PC-3 (cell line): Measurements from ENCODE around the gene LOC101059915.

Experiments
- ATAC-seq: fragments of 200-7000 bp; cut with Tn5 transposase; 2 replicates; pipeline ENCODE4 v1.9.1; 2020; ENCODE audit warnings: mild to moderate bottlenecking, moderate library complexity
- BruUV-seq: library from RNA; stranded (reverse); fragments of 400-500 nt; replicated peaks from 2 replicates; lab custom pipeline; 2021; lab: Mats Ljungman, UMichigan
- CTCF ChIA-PET: fragments of 300-600 bp; sonication (Branson Sonifier 250); formaldehyde crosslinking; loops from one replicate; lab custom pipeline; 2022; ENCODE audit warnings: antibody characterized with exemption; lab: Charles Lee
- POLR2A ChIA-PET: fragments of 300-600 bp; sonication (Branson Sonifier 250); formaldehyde crosslinking; loops from one replicate; lab custom pipeline; 2022; ENCODE audit warnings: antibody characterized with exemption; ENCODE audit not compliant: unreplicated experiment; lab: Charles Lee
- DNase-seq: peaks from one replicate; pipeline ENCODE4 v3.0.0-alpha.2; 2015
- H2AFZ ChIP-seq: fragments of 300-600 bp; sonication (generic); 2 replicates; pipeline ENCODE4 v1.6.0; 2016; ENCODE audit warnings: antibody characterized with exemption, low read length
- H3F3A ChIP-seq: fragments of 300-600 bp; sonication (generic); one replicate; pipeline ENCODE4 v1.6.0; 2017; ENCODE audit warnings: antibody characterized with exemption, low read length, control low read depth, mild to moderate bottlenecking; ENCODE audit not compliant: unreplicated experiment
- H3K27ac ChIP-seq: fragments of 300-600 bp; sonication (generic); 2 replicates; pipeline ENCODE4 v1.5.1; 2016; ENCODE audit warnings: mild to moderate bottlenecking, low read length
- H3K27me3 ChIP-seq: fragments of 300-600 bp; sonication (generic); 2 replicates; pipeline ENCODE4 v1.6.1; 2016; ENCODE audit warnings: low read length, mixed read lengths
- H3K36me3 ChIP-seq: fragments of 300-600 bp; sonication (generic); 2 replicates; pipeline ENCODE4 v1.6.1; 2016; ENCODE audit warnings: low read depth, mixed run types, low read length, mixed read lengths
- H3K4me1 ChIP-seq: fragments of 300-600 bp; sonication (generic); 2 replicates; pipeline ENCODE4 v1.5.1; 2016; ENCODE audit warnings: low read length; ENCODE audit not compliant: insufficient read depth
- H3K4me2 ChIP-seq: fragments of 300-600 bp; sonication (generic); 2 replicates; pipeline ENCODE4 v1.6.0; 2016; ENCODE audit warnings: low read length
- H3K4me3 ChIP-seq: fragments of 300-600 bp; sonication (generic); 2 replicates; pipeline ENCODE4 v1.5.1; 2016; ENCODE audit warnings: mild to moderate bottlenecking, low read length, mixed read lengths
- H3K79me2 ChIP-seq: fragments of 300-600 bp; sonication (generic); 2 replicates; pipeline ENCODE4 v1.6.1; 2017; ENCODE audit warnings: low read length, mixed read lengths
- H3K9ac ChIP-seq: fragments of 300-600 bp; sonication (generic); 2 replicates; pipeline ENCODE4 v1.6.0; 2016; ENCODE audit warnings: mild to moderate bottlenecking, low read length
- H3K9me2 ChIP-seq: fragments of 300-600 bp; sonication (generic); replicated peaks from 2 replicates; pipeline ENCODE4 v1.6.1; 2016; ENCODE audit warnings: mixed run types, low read length, mixed read lengths
- H3K9me3 ChIP-seq: fragments of 300-600 bp; sonication (generic); 2 replicates; pipeline ENCODE4 v1.6.1; 2016; ENCODE audit warnings: low read length, mixed read lengths
- H4K20me1 ChIP-seq: fragments of 300-600 bp; sonication (generic); 2 replicates; pipeline ENCODE4 v1.6.1; 2016; ENCODE audit warnings: low read length, mixed read lengths
- EZH2 ChIP-seq: fragments of 300-600 bp; sonication (generic); IDR thresholded peaks from one replicate; pipeline ENCODE4 v1.6.1; 2017; ENCODE audit warnings: antibody characterized with exemption, mild to moderate bottlenecking, low read length; ENCODE audit not compliant: unreplicated experiment
- EZH2phosphoT487 ChIP-seq: fragments of 300-600 bp; sonication (generic); IDR thresholded peaks from 2 replicates; pipeline ENCODE4 v1.6.1; 2018; ENCODE audit warnings: mild to moderate bottlenecking, antibody characterized with exemption, low read length, borderline replicate concordance
- intact Hi-C: fragments of 100-400 bp; cut with micrococcal nuclease; formaldehyde crosslinking; loops from 2 replicates; pipeline ENCODE4 v1.9.0; 2023
- TF ChIP-seq, protein P1 (sequence below): fragments of 300-600 bp; sonication (generic); conservative IDR thresholded peaks from 2 replicates; pipeline ENCODE4 v1.5.1; 2017; ENCODE audit warnings: antibody characterized with exemption, low read depth, mild to moderate bottlenecking, low read length

The LOC101059915 gene

DNA sequence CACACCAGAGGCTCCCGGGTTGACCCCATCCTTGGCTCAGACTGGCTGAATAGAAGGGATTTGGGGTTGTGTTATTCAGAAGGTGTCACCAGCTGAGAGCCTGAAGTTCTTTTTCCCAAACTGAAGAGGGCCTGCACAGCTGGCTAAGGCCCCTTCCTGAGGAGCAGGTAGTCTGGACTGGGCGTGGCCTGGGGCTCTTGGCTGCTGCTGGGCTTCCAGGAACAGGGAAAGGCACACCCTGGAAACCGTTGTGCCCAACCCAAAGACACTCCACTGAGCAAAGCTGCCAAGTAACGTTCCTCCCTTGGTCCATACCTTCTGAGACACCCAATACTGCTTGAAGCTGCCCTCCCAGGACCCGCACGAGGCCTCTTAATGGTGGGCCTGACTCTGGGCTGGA lies 40.8 kb upstream of the LOC101059915 start:
- TF ChIP-seq EZH2phosphoT487 (no peak), EZH2 (no peak)
- TF ChIP-seq, protein P1, sequence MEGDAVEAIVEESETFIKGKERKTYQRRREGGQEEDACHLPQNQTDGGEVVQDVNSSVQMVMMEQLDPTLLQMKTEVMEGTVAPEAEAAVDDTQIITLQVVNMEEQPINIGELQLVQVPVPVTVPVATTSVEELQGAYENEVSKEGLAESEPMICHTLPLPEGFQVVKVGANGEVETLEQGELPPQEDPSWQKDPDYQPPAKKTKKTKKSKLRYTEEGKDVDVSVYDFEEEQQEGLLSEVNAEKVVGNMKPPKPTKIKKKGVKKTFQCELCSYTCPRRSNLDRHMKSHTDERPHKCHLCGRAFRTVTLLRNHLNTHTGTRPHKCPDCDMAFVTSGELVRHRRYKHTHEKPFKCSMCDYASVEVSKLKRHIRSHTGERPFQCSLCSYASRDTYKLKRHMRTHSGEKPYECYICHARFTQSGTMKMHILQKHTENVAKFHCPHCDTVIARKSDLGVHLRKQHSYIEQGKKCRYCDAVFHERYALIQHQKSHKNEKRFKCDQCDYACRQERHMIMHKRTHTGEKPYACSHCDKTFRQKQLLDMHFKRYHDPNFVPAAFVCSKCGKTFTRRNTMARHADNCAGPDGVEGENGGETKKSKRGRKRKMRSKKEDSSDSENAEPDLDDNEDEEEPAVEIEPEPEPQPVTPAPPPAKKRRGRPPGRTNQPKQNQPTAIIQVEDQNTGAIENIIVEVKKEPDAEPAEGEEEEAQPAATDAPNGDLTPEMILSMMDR = no peak
- Histone ChIP-seq H3K4me3 (no peak overlapping the region), H3F3A (no peaks in the 10 kb centered on the region), H3K9ac (no peak overlapping the region), H3K36me3 (no peaks in the 10 kb centered on the region), H2AFZ (no peak overlapping the region), H3K27ac (no peak overlapping the region), H3K4me1 (peaks cover 13% of the 10 kb centered on the region), H3K9me2 (no peaks in the 10 kb centered on the region), H3K4me2 (no peak overlapping the region), H3K9me3 (no peaks in the 10 kb centered on the region), H4K20me1 (no peaks in the 10 kb centered on the region), H3K27me3 (no peaks in the 10 kb centered on the region), H3K79me2 (no peaks in the 10 kb centered on the region)
- no peak for ATAC-seq
- intact Hi-C loops = no loop called here
- ChIA-PET POLR2A (no interaction called here), CTCF (no interaction called here)
- DNase-seq = no peak
- BruUV-seq = no TSS peak

DNA sequence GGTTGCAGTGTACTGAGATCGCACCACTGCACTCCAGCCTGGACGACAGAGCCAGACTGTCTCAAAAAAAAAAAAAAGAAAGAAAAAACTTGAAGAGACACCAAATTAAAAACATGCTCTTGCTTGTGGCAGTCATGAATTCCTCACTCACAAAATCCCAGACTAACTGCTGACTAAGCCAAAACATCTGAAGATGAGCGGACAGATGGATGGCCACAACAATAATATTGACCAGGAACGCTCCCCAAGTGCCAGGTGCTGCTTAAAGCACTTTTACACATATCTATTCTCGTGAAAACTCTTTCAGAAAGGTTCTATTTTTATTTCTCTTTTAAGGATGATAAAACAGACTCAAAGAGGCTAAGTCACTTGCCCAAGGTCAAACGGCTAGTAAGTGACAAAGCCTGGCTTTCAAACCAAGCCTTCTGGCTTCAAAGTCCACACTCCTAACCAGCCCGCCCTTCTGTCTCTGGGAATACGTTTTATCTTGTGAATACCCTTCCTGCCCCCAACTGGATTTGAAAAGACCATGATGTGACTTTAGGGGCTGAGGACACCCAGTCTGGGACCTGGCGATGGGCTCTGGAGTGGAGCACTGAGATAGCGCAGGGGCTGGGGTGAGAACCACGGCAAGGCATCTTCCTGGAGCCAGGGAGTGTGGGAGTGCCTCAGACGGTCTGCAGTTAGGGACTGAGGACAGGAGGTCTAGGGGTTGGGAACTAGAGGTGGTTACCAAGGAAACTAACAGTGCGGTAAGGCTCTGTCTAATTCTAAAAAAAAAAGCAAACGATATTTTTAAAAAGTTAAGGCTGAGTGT lies 39.5 kb upstream of the LOC101059915 start:
- no peak overlapping the region for H3K27ac ChIP-seq
- no peak overlapping the region for H3K9ac ChIP-seq
- H2AFZ ChIP-seq = no peak overlapping the region
- no peaks in the 10 kb centered on the region for H3K9me3 ChIP-seq
- no peaks in the 10 kb centered on the region for H3F3A ChIP-seq
- peaks cover 6% of the 10 kb centered on the region for H3K4me1 ChIP-seq
- TF ChIP-seq, protein P1 = no peak
- TF ChIP-seq EZH2phosphoT487 (no peak), EZH2 (no peak)
- H4K20me1 ChIP-seq = no peaks in the 10 kb centered on the region
- no peak overlapping the region for H3K4me2 ChIP-seq
- ATAC-seq (no peak), DNase-seq (no peak)
- no peak overlapping the region for H3K4me3 ChIP-seq
- POLR2A ChIA-PET = no interaction called here
- H3K9me2 ChIP-seq = no peaks in the 10 kb centered on the region
- H3K27me3 ChIP-seq = no peaks in the 10 kb centered on the region
- H3K36me3 ChIP-seq = no peaks in the 10 kb centered on the region
- intact Hi-C loops = no loop called here
- CTCF ChIA-PET = no interaction called here
- BruUV-seq = no TSS peak
- no peaks in the 10 kb centered on the region for H3K79me2 ChIP-seq

DNA sequence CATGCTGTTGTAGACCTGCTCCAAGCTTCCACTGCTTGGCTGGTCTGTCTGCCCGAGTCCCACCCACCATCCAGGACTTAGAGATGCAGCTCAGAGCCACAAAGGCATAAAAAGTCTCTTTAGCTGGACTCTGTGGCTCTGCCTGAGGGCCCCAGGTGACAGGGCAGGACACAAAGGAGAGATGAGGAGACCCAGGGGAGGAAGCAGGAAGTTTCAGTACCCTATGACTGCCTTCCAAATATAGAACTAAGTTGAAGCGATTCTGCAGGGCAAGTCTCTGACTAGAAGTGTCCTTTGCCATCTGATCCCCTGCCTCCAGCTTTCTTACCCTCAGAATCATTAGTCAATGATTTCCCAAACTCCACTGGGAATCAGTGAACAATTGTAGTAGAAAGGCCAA lies 37.9 kb upstream of the LOC101059915 start:
- Histone ChIP-seq H3K9me2 (no peaks in the 10 kb centered on the region), H3K27ac (no peak overlapping the region), H3K36me3 (no peaks in the 10 kb centered on the region), H3K9ac (no peak overlapping the region), H3K9me3 (no peaks in the 10 kb centered on the region), H3K4me1 (no peaks in the 10 kb centered on the region), H4K20me1 (no peaks in the 10 kb centered on the region), H3K4me2 (no peak overlapping the region), H3F3A (no peaks in the 10 kb centered on the region), H2AFZ (no peak overlapping the region), H3K4me3 (no peak overlapping the region), H3K79me2 (no peaks in the 10 kb centered on the region), H3K27me3 (no peaks in the 10 kb centered on the region)
- ChIA-PET POLR2A (no interaction called here), CTCF (no interaction called here)
- intact Hi-C loops = no loop called here
- ATAC-seq = no peak
- BruUV-seq = no TSS peak
- TF ChIP-seq EZH2 (no peak), EZH2phosphoT487 (no peak)
- TF ChIP-seq, protein P1 = no peak
- no peak for DNase-seq
